ENCODE results near the gene CPA1. TPM values are rescaled to one million over a fixed set of nuclear protein-coding genes. Genes with fewer than 3 reads are reported as not detected.

The CPA1 gene
- total RNA-seq, 1 experiment from 2014 or later = not detected

GRCh38 chr7:130383187-130383980 lies 3.1 kb downstream of the CPA1 start:
- H4K20me1 ChIP-seq (ENCODE audit: insufficient read depth, low read depth, low read length) = no peaks in the 10 kb centered on the region
- H3K9ac ChIP-seq (ENCODE audit: low read length) = no peak overlapping the region
- no peaks in the 10 kb centered on the region for H3K36me3 ChIP-seq (ENCODE audit: insufficient read depth, low read length)
- H3K9me2 ChIP-seq (replicated peaks; ENCODE audit: insufficient read depth, low read length) = no peaks in the 10 kb centered on the region
- H3K4me1 ChIP-seq (ENCODE audit: low read length) = no peaks in the 10 kb centered on the region
- H3K4me2 ChIP-seq (ENCODE audit: low read depth, low read length, poor library complexity, severe bottlenecking) = no peak overlapping the region
- no peaks in the 10 kb centered on the region for H3K79me2 ChIP-seq (ENCODE audit: low read length)
- H3K27me3 ChIP-seq (ENCODE audit: low read length) = no peaks in the 10 kb centered on the region
- no peak overlapping the region for H3K27ac ChIP-seq (ENCODE audit: low read length)
- no peak for DNase-seq
- H2AFZ ChIP-seq (ENCODE audit: low read length) = no peak overlapping the region
- no peaks in the 10 kb centered on the region for H3K9me3 ChIP-seq (ENCODE audit: low read length)
- no peak overlapping the region for H3K4me3 ChIP-seq (ENCODE audit: low read length)

- no peaks in the 10 kb centered on the region for H3K27me3 ChIP-seq (ENCODE audit: low read length)
- no peak overlapping the region for H3K9ac ChIP-seq (ENCODE audit: low read length)
- no peak overlapping the region for H3K4me3 ChIP-seq (ENCODE audit: low read length)
- H3K4me1 ChIP-seq (ENCODE audit: low read length) = no peaks in the 10 kb centered on the region
- H4K20me1 ChIP-seq (ENCODE audit: insufficient read depth, low read depth, low read length) = no peaks in the 10 kb centered on the region
- H3K27ac ChIP-seq (ENCODE audit: low read length) = no peak overlapping the region
- no peaks in the 10 kb centered on the region for H3K36me3 ChIP-seq (ENCODE audit: insufficient read depth, low read length)
- H2AFZ ChIP-seq (ENCODE audit: low read length) = no peak overlapping the region
- no peaks in the 10 kb centered on the region for H3K9me3 ChIP-seq (ENCODE audit: low read length)
- no peak for DNase-seq
- H3K9me2 ChIP-seq (replicated peaks; ENCODE audit: insufficient read depth, low read length) = no peaks in the 10 kb centered on the region
- H3K4me2 ChIP-seq (ENCODE audit: low read depth, low read length, poor library complexity, severe bottlenecking) = no peak overlapping the region
- H3K79me2 ChIP-seq (ENCODE audit: low read length) = no peaks in the 10 kb centered on the region
These were observed 4.1 kb downstream of the CPA1 start for GRCh38 chr7:130384371-130384801.

DNA sequence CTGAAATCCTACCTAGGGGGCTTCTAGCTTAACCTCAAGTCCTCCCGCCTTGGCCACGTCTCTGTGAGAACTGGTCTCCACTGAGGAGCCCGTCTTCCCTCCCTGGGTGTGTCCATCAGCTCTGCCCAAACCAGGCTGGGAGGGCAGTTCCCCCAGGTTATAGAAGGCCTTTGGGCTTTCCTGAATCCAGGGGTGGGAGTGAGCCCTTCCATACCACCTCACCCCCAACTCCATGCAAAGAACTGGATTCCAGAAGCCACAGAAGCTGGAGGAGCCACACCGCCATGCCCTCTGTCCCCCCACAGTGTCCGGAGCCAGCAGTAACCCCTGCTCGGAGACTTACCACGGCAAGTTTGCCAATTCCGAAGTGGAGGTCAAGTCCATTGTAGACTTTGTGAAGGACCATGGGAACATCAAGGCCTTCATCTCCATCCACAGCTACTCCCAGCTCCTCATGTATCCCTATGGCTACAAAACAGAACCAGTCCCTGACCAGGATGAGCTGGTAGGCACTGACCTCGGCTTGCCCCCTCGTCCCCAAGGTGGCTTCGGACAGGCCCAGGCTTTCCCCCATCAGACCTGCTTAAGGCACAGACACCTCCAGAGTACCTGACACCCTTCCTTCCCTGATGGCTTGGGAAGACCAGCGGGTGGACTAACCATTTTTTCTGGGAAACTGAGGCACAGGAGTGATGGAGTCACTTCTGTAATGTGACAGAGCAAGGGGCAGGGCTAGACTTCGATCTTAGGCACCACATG lies 4.7 kb downstream of the CPA1 start:
- H3K9ac ChIP-seq (ENCODE audit: low read length) = no peak overlapping the region
- no peaks in the 10 kb centered on the region for H3K4me1 ChIP-seq (ENCODE audit: low read length)
- H3K27me3 ChIP-seq (ENCODE audit: low read length) = no peaks in the 10 kb centered on the region
- H3K4me3 ChIP-seq (ENCODE audit: low read length) = no peak overlapping the region
- no peak overlapping the region for H3K27ac ChIP-seq (ENCODE audit: low read length)
- no peak overlapping the region for H2AFZ ChIP-seq (ENCODE audit: low read length)
- no peaks in the 10 kb centered on the region for H3K36me3 ChIP-seq (ENCODE audit: insufficient read depth, low read length)
- H4K20me1 ChIP-seq (ENCODE audit: insufficient read depth, low read depth, low read length) = no peaks in the 10 kb centered on the region
- no peaks in the 10 kb centered on the region for H3K9me2 ChIP-seq (replicated peaks; ENCODE audit: insufficient read depth, low read length)
- H3K4me2 ChIP-seq (ENCODE audit: low read depth, low read length, poor library complexity, severe bottlenecking) = no peak overlapping the region
- no peaks in the 10 kb centered on the region for H3K9me3 ChIP-seq (ENCODE audit: low read length)
- DNase-seq = no peak
- no peaks in the 10 kb centered on the region for H3K79me2 ChIP-seq (ENCODE audit: low read length)

DNA sequence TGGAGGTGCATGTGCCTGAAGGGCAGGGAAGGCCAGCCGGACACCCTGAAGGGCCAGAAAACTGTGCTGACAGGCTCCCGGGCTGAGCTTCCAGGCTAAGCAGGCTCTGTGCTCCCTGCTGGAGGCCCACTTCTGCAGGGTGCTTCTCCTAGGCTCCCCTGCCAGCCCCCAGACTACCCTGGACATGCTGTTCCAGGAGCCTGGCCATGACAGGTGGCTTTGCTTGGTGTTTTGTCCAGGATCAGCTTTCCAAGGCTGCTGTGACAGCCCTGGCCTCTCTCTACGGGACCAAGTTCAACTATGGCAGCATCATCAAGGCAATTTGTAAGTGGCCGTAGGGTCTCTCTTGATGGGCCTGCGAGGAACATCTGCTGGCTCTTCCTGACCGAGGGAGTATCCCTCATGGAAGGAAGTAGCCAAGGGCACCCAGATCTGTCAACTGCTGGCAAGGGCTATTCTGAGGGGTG lies 5.3 kb downstream of the CPA1 start:
- no peak for DNase-seq
- H3K9me2 ChIP-seq (replicated peaks; ENCODE audit: insufficient read depth, low read length) = no peaks in the 10 kb centered on the region
- H4K20me1 ChIP-seq (ENCODE audit: insufficient read depth, low read depth, low read length) = no peaks in the 10 kb centered on the region
- no peaks in the 10 kb centered on the region for H3K79me2 ChIP-seq (ENCODE audit: low read length)
- no peak overlapping the region for H3K4me2 ChIP-seq (ENCODE audit: low read depth, low read length, poor library complexity, severe bottlenecking)
- H3K36me3 ChIP-seq (ENCODE audit: insufficient read depth, low read length) = no peaks in the 10 kb centered on the region
- H3K27ac ChIP-seq (ENCODE audit: low read length) = no peak overlapping the region
- H3K27me3 ChIP-seq (ENCODE audit: low read length) = no peaks in the 10 kb centered on the region
- H3K4me1 ChIP-seq (ENCODE audit: low read length) = no peaks in the 10 kb centered on the region
- no peak overlapping the region for H2AFZ ChIP-seq (ENCODE audit: low read length)
- no peak overlapping the region for H3K4me3 ChIP-seq (ENCODE audit: low read length)
- H3K9ac ChIP-seq (ENCODE audit: low read length) = no peak overlapping the region
- H3K9me3 ChIP-seq (ENCODE audit: low read length) = no peaks in the 10 kb centered on the region

GRCh38 chr7:130386876-130387275 lies 6.6 kb downstream of the CPA1 start:
- Histone ChIP-seq H3K4me3 (ENCODE audit: low read length) (no peak overlapping the region), H3K4me2 (ENCODE audit: low read depth, low read length, poor library complexity, severe bottlenecking) (no peak overlapping the region), H3K9me2 (replicated peaks; ENCODE audit: insufficient read depth, low read length) (no peaks in the 10 kb centered on the region), H4K20me1 (ENCODE audit: insufficient read depth, low read depth, low read length) (no peaks in the 10 kb centered on the region), H3K4me1 (ENCODE audit: low read length) (no peaks in the 10 kb centered on the region), H3K9ac (ENCODE audit: low read length) (no peak overlapping the region), H3K27me3 (ENCODE audit: low read length) (no peaks in the 10 kb centered on the region), H3K9me3 (ENCODE audit: low read length) (no peaks in the 10 kb centered on the region), H3K79me2 (ENCODE audit: low read length) (no peaks in the 10 kb centered on the region), H2AFZ (ENCODE audit: low read length) (no peak overlapping the region), H3K36me3 (ENCODE audit: insufficient read depth, low read length) (no peaks in the 10 kb centered on the region), H3K27ac (ENCODE audit: low read length) (no peak overlapping the region)
- DNase-seq = no peak

- Histone ChIP-seq H2AFZ (ENCODE audit: low read length) (no peak overlapping the region), H3K27me3 (ENCODE audit: low read length) (no peaks in the 10 kb centered on the region), H3K4me2 (ENCODE audit: low read depth, low read length, poor library complexity, severe bottlenecking) (no peak overlapping the region), H3K9me3 (ENCODE audit: low read length) (no peaks in the 10 kb centered on the region), H4K20me1 (ENCODE audit: insufficient read depth, low read depth, low read length) (no peaks in the 10 kb centered on the region), H3K4me1 (ENCODE audit: low read length) (no peaks in the 10 kb centered on the region), H3K9me2 (replicated peaks; ENCODE audit: insufficient read depth, low read length) (no peaks in the 10 kb centered on the region), H3K9ac (ENCODE audit: low read length) (no peak overlapping the region), H3K79me2 (ENCODE audit: low read length) (no peaks in the 10 kb centered on the region), H3K36me3 (ENCODE audit: insufficient read depth, low read length) (no peaks in the 10 kb centered on the region), H3K27ac (ENCODE audit: low read length) (no peak overlapping the region), H3K4me3 (ENCODE audit: low read length) (no peak overlapping the region)
- no peak for DNase-seq
These were observed 7.0 kb downstream of the CPA1 start for GRCh38 chr7:130387306-130387627.

DNA sequence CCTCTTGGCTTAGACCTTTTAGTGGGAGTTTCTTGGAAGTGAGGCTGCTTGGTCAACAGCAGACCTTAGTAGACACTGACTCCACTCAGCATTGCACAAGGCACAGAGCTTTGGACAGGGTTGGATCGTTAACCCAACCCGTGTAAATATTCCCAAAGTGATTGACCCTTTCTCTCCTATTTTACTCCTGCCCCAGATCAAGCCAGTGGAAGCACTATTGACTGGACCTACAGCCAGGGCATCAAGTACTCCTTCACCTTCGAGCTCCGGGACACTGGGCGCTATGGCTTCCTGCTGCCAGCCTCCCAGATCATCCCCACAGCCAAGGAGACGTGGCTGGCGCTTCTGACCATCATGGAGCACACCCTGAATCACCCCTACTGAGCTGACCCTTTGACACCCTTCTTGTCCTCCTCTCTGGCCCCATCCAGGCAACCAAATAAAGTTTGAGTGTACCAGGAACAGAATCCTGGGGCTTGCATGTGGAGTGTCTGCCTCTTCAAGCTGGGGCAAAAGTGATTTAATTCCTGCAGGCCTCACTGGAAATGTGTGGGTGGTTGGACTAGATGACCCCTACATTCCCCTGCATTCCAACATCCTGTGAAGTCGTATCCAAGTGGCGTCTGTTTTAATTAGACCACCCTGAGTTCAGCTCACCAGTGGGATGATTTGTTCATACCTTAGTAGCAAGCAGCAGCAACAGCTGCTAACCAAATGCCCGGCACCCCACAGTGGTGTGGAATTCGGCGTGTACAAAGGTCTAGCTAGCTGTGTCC lies 7.5 kb downstream of the CPA1 start:
- H2AFZ ChIP-seq (ENCODE audit: low read length) = no peak overlapping the region
- H3K27ac ChIP-seq (ENCODE audit: low read length) = no peak overlapping the region
- no peak overlapping the region for H3K4me3 ChIP-seq (ENCODE audit: low read length)
- no peaks in the 10 kb centered on the region for H3K27me3 ChIP-seq (ENCODE audit: low read length)
- H3K9ac ChIP-seq (ENCODE audit: low read length) = no peak overlapping the region
- no peak overlapping the region for H3K4me2 ChIP-seq (ENCODE audit: low read depth, low read length, poor library complexity, severe bottlenecking)
- H3K36me3 ChIP-seq (ENCODE audit: insufficient read depth, low read length) = no peaks in the 10 kb centered on the region
- H3K9me2 ChIP-seq (replicated peaks; ENCODE audit: insufficient read depth, low read length) = no peaks in the 10 kb centered on the region
- no peaks in the 10 kb centered on the region for H3K4me1 ChIP-seq (ENCODE audit: low read length)
- no peaks in the 10 kb centered on the region for H3K9me3 ChIP-seq (ENCODE audit: low read length)
- H3K79me2 ChIP-seq (ENCODE audit: low read length) = no peaks in the 10 kb centered on the region
- no peaks in the 10 kb centered on the region for H4K20me1 ChIP-seq (ENCODE audit: insufficient read depth, low read depth, low read length)
- DNase-seq = no peak

DNA sequence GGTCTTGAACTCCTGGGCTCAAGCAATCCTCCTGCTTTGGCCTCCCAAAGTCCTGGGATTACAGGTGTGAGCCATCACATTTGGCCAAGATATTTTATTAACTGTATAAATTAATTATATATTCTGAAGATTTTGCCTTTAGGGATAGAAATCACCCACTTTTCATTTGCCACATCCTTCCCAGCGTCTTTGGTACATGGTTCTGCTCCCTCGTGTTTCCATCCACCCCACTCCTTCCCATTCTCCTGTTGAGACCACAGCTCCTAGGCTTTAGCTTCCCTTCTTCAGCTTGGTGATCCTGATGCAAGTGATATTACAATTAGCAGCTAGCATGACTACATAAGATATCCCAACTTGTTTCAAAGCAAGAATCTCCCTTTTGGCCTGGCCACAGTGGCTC lies 8.4 kb downstream of the CPA1 start:
- Histone ChIP-seq H3K9me2 (replicated peaks; ENCODE audit: insufficient read depth, low read length) (no peaks in the 10 kb centered on the region), H3K36me3 (ENCODE audit: insufficient read depth, low read length) (no peaks in the 10 kb centered on the region), H3K27me3 (ENCODE audit: low read length) (no peaks in the 10 kb centered on the region), H3K4me1 (ENCODE audit: low read length) (no peaks in the 10 kb centered on the region), H3K4me3 (ENCODE audit: low read length) (no peak overlapping the region), H3K9ac (ENCODE audit: low read length) (no peak overlapping the region), H3K27ac (ENCODE audit: low read length) (no peak overlapping the region), H3K79me2 (ENCODE audit: low read length) (no peaks in the 10 kb centered on the region), H3K4me2 (ENCODE audit: low read depth, low read length, poor library complexity, severe bottlenecking) (no peak overlapping the region), H2AFZ (ENCODE audit: low read length) (no peak overlapping the region), H3K9me3 (ENCODE audit: low read length) (no peaks in the 10 kb centered on the region), H4K20me1 (ENCODE audit: insufficient read depth, low read depth, low read length) (no peaks in the 10 kb centered on the region)
- DNase-seq = no peak
